ENCODE measurements around the gene HMCN2. TPM values are rescaled to one million over a fixed set of nuclear protein-coding genes. Genes with fewer than 3 reads are reported as not detected.

HMCN2 gene
- total and polyA plus RNA-seq, 9 donors: 0.12 to 4.2 (median 0.98) TPM

DNA sequence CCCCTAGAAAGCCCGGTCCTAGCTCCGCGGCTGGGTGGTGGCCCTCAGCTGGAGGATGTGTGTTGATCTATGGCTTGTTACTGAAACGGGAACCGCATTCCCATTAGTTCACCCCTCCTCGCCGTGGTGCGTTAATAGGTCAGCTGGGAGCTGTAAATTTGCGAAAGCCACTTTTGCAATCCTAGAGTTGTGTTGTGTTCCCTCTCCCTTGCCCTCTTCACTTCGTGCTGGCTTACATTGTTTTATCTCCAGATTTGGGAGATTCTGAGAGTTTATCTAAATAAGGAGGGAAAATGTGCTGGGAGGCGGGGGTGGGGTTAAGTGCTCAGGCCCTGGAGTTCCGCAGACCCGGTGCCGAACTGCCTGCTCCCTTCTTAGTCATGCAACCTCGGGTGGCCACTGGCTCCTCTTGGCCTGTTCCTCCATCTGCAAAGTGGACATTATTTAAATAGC lies 62.8 kb downstream of the HMCN2 start:
- peak overlapping the region; percentile 6 for H3K4me3 ChIP-seq
- intact Hi-C loops (cut with DNase I): no loop called here
- H3K27me3 ChIP-seq: no peaks in the 10 kb centered on the region
- H3K27ac ChIP-seq: no peak overlapping the region
- no peaks in the 10 kb centered on the region for H3K9me3 ChIP-seq
- WGBS, 3 donors: 7 to 14% (median 12%) methylated on average over 13 to 15 of the region's 15 CpGs
- TF ChIP-seq EP300 (IDR thresholded peaks at IDR 0.05): peak; percentile 69
- no peak for TF ChIP-seq POLR2A (IDR thresholded peaks at IDR 0.05)
- peaks cover 7% of the 10 kb centered on the region for H3K4me1 ChIP-seq (ENCODE audit: insufficient read depth)
- no peaks in the 10 kb centered on the region for H3K36me3 ChIP-seq
- peak in 2 of 5 donors; percentile 23 to 52 for DNase-seq

DNA sequence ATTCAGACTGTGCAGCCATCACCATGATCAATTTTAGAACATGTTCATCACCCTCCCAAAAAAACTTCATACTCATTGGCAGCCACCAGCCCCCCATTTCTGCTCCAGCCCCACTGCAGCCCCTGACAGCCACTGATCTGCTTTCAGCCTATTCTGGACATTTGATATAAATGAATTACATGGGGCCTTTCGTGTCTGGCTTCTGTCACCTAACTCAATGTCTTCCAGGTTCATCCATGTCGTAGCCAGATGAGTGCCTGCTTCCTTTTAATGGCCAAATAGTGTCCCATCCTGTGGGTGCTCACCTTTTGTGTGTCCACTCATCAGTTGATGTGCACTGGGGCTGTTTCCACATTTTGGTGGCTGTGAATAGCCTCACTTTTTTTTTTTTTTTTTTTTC lies 63.5 kb downstream of the HMCN2 start:
- TF ChIP-seq, protein P1, sequence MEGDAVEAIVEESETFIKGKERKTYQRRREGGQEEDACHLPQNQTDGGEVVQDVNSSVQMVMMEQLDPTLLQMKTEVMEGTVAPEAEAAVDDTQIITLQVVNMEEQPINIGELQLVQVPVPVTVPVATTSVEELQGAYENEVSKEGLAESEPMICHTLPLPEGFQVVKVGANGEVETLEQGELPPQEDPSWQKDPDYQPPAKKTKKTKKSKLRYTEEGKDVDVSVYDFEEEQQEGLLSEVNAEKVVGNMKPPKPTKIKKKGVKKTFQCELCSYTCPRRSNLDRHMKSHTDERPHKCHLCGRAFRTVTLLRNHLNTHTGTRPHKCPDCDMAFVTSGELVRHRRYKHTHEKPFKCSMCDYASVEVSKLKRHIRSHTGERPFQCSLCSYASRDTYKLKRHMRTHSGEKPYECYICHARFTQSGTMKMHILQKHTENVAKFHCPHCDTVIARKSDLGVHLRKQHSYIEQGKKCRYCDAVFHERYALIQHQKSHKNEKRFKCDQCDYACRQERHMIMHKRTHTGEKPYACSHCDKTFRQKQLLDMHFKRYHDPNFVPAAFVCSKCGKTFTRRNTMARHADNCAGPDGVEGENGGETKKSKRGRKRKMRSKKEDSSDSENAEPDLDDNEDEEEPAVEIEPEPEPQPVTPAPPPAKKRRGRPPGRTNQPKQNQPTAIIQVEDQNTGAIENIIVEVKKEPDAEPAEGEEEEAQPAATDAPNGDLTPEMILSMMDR (IDR thresholded peaks at IDR 0.05): no peak
- no peak for TF ChIP-seq POLR2A (IDR thresholded peaks at IDR 0.05)
- TF ChIP-seq EP300 (IDR thresholded peaks at IDR 0.05): no peak
- Histone ChIP-seq H3K4me3 (no peak overlapping the region), H3K27ac (no peak overlapping the region), H3K36me3 (no peaks in the 10 kb centered on the region), H3K4me1 (ENCODE audit: insufficient read depth) (peaks cover 7% of the 10 kb centered on the region), H3K27me3 (no peaks in the 10 kb centered on the region), H3K9me3 (no peaks in the 10 kb centered on the region)
- 85 to 92% (median 89%) methylated on average over 2 of the region's 2 CpGs for WGBS, 3 donors
- DNase-seq: no peak
- intact Hi-C loops (cut with DNase I): no loop called here

DNA sequence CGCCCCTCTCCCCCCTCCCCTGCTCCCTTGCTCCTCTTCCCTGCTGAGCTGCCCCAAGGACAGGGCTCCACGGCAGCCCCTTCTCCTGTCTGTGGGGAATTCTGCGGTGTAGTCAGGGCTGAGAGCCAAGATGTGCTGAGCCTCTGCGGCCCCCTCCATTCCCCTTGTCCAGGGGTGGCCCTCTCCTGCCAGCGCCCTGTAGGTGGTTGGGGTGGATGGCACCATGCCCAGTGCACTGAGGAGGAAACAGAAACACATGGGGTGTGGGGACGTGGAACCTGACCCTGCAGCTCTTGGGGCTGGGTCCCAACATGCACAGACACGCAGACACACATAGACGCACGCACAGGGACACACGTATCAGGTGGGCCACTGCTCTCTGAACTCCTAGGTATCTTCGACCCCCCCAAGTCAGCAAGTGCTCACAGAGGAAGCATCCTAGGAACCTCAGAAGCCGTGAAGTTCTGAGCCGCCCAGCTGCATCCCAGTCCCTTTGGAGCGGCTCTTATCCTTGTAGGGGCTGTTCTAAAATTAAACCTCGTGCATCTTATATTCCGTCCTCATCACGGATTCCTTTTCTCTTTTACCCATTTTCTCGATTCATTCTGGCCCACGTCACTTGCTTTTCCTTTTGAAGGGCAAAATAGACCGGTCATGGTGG lies 64.8 kb downstream of the HMCN2 start:
- Histone ChIP-seq H3K9me3 (no peaks in the 10 kb centered on the region), H3K27me3 (no peaks in the 10 kb centered on the region), H3K27ac (no peak overlapping the region), H3K4me1 (ENCODE audit: insufficient read depth) (peaks cover 7% of the 10 kb centered on the region), H3K36me3 (no peaks in the 10 kb centered on the region), H3K4me3 (no peak overlapping the region)
- TF ChIP-seq EP300 (IDR thresholded peaks at IDR 0.05) (no peak), POLR2A (IDR thresholded peaks at IDR 0.05) (no peak)
- TF ChIP-seq, protein P1 (IDR thresholded peaks at IDR 0.05): no peak
- no peak for DNase-seq
- 59 to 71% (median 65%) methylated on average over 20 of the region's 20 CpGs for whole genome bisulfite sequencing, 3 donors
- intact Hi-C loops (cut with DNase I): loop anchor here in 1 of 4 donors (10.0 kb wide), 1 partner anchor 226 kb away; no protein-coding TSS in a partner anchor

DNA sequence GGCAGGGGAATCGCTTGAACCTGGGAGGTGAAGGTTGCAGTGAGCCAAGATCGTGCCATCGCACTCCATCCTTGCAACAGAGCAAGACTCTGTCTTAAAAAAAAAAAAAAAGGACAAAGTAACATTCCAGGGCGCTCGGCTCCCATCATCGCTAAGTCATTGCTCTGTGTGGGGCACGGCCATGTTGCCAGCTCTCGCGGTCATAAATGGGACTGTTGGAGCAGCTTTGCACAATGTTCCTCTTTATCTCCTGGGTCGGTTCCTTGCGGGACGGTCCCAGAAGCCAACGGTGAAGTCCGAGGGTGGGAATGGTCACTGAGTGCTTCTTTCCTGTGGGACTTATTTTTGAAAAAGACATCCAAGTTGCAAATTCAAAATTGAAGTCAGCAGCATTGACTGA lies 65.5 kb downstream of the HMCN2 start:
- Histone ChIP-seq H3K27ac (no peak overlapping the region), H3K9me3 (no peaks in the 10 kb centered on the region), H3K4me1 (ENCODE audit: insufficient read depth) (peaks cover 7% of the 10 kb centered on the region), H3K36me3 (no peaks in the 10 kb centered on the region), H3K27me3 (no peaks in the 10 kb centered on the region), H3K4me3 (no peak overlapping the region)
- intact Hi-C loops (cut with DNase I): loop anchor here in 1 of 4 donors (10.0 kb wide), 1 partner anchor 226 kb away; no protein-coding TSS in a partner anchor
- no peak for DNase-seq
- TF ChIP-seq EP300 (IDR thresholded peaks at IDR 0.05): no peak
- TF ChIP-seq POLR2A (IDR thresholded peaks at IDR 0.05): no peak
- TF ChIP-seq, protein P1 (IDR thresholded peaks at IDR 0.05): no peak
- whole genome bisulfite sequencing, 3 donors: 79 to 82% (median 80%) methylated on average over 14 of the region's 14 CpGs

DNA sequence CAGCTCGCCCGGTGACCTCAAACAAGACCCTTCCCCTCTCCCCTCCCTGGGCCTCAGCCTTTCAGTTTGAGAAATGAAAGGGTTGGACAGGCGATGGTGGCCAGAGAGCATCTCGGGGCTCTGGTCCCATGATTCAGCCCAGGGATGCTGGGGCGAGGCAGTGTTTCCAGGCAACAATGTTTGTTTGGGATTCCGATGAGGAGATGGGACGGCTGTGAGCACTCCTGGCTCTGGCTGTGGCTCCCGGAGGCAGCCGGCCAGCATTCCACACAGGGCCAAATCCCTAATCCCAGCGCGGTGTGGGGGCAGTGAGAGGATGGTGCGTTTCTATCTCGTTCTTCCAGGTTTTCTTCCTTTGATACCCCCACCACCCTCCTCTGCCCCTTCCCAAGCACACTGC lies 66.0 kb downstream of the HMCN2 start:
- no peak for TF ChIP-seq EP300 (IDR thresholded peaks at IDR 0.05)
- TF ChIP-seq, protein P1 (IDR thresholded peaks at IDR 0.05): no peak
- TF ChIP-seq POLR2A (IDR thresholded peaks at IDR 0.05): no peak
- Histone ChIP-seq H3K27ac (no peak overlapping the region), H3K9me3 (no peaks in the 10 kb centered on the region), H3K36me3 (no peaks in the 10 kb centered on the region), H3K27me3 (no peaks in the 10 kb centered on the region), H3K4me3 (no peak overlapping the region), H3K4me1 (ENCODE audit: insufficient read depth) (peaks cover 7% of the 10 kb centered on the region)
- WGBS, 3 donors: 22 to 24% (median 22%) methylated on average over 13 of the region's 13 CpGs
- peak in 2 of 5 donors; percentile 46 to 54 for DNase-seq
- intact Hi-C loops (cut with DNase I): loop anchor here in 1 of 4 donors (10.0 kb wide), 1 partner anchor 227 kb away; no protein-coding TSS in a partner anchor

All from ovary (tissue), 9 donors.